ENCODE results near the gene FBL.

DNA sequence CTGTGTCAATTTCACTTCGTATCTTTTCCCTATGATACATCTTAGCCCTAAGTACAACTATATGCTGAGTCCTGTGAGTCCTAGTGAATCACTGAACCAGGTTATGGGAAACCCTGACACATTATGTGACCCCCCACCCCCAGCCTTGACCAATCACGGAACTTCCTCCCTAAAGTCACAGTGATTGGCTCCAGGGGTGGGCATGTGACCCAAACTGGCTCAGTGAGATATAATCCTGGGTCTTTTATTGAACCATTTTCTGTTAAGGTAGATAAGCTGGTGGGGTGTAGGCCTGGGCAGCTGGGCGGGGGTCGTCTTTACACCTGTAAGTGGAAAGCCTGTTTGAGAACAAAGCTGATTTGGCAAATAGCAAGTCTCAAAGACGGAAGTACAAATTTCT is 19.8 kb upstream of the FBL start:
- TF ChIP-seq, protein P1, sequence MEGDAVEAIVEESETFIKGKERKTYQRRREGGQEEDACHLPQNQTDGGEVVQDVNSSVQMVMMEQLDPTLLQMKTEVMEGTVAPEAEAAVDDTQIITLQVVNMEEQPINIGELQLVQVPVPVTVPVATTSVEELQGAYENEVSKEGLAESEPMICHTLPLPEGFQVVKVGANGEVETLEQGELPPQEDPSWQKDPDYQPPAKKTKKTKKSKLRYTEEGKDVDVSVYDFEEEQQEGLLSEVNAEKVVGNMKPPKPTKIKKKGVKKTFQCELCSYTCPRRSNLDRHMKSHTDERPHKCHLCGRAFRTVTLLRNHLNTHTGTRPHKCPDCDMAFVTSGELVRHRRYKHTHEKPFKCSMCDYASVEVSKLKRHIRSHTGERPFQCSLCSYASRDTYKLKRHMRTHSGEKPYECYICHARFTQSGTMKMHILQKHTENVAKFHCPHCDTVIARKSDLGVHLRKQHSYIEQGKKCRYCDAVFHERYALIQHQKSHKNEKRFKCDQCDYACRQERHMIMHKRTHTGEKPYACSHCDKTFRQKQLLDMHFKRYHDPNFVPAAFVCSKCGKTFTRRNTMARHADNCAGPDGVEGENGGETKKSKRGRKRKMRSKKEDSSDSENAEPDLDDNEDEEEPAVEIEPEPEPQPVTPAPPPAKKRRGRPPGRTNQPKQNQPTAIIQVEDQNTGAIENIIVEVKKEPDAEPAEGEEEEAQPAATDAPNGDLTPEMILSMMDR (IDR thresholded peaks at IDR 0.05): no peak
- no peak for TF ChIP-seq POLR2A (IDR thresholded peaks at IDR 0.05)
